Fibroblast of skin of left biceps (primary cell): Measurements from ENCODE around the gene ADAP2.
A peak's percentile ranks its signal among the peaks of the same experiment; 100 is the strongest.
"Not testable (repeated sequence)": the region's sequence is repeated elsewhere in the genome, so short reads cannot be mapped to it uniquely, and the experiment has no call there.

ENCODE experiments used
- DNase-seq, 2 experiments: peaks; one replicate each; pipeline ENCODE4 v3.0.0-alpha.2; 2013; ENCODE audit warnings: low read depth in 2 of 2

ADAP2 gene

GRCh38 chr17:30930495-30930894 is 8.8 kb downstream of the ADAP2 start:
- no peak for DNase-seq

- DNase-seq: not testable (repeated sequence)
Measured at GRCh38 chr17:30931582-30931981, 9.8 kb downstream of the ADAP2 start.

GRCh38 chr17:30933966-30934365 is 12.2 kb downstream of the ADAP2 start:
- DNase-seq: no peak

GRCh38 chr17:30939051-30939689 is 17.4 kb downstream of the ADAP2 start:
- DNase-seq: no peak

GRCh38 chr17:30942308-30943079 is 20.7 kb downstream of the ADAP2 start:
- peak in 1 of 2 experiments; percentile 17 for DNase-seq

- DNase-seq: no peak
Measured at GRCh38 chr17:30947796-30948195, 26.1 kb downstream of the ADAP2 start.

- DNase-seq: no peak
Measured at GRCh38 chr17:30950189-30950588, 28.4 kb downstream of the ADAP2 start.

GRCh38 chr17:30950669-30951399 is 29.1 kb downstream of the ADAP2 start:
- DNase-seq: peak; percentile 32 to 42

- no peak for DNase-seq
Measured at GRCh38 chr17:30952638-30953393, 31.1 kb downstream of the ADAP2 start.

GRCh38 chr17:30954046-30954830 is 32.5 kb downstream of the ADAP2 start:
- DNase-seq: no peak

- no peak for DNase-seq
Measured at GRCh38 chr17:30956764-30957374, 35.1 kb downstream of the ADAP2 start.

GRCh38 chr17:30957741-30958140 is 36.0 kb downstream of the ADAP2 start:
- no peak for DNase-seq

- no peak for DNase-seq
Measured at GRCh38 chr17:30958187-30958586, 36.4 kb downstream of the ADAP2 start.

GRCh38 chr17:30961209-30962188 is 39.8 kb downstream of the ADAP2 start:
- no peak for DNase-seq

GRCh38 chr17:30964312-30964711 is 42.6 kb downstream of the ADAP2 start:
- not testable (repeated sequence) for DNase-seq

- no peak for DNase-seq
Measured at GRCh38 chr17:30964876-30965275, 43.1 kb downstream of the ADAP2 start.

GRCh38 chr17:30965686-30966085 is 43.9 kb downstream of the ADAP2 start:
- DNase-seq: no peak

GRCh38 chr17:30967911-30968310 is 46.2 kb downstream of the ADAP2 start:
- DNase-seq: not testable (repeated sequence)
